ENCODE data around the gene PIK3R5. TPM values are rescaled to one million over a fixed set of nuclear protein-coding genes. Genes with fewer than 3 reads are reported as not detected.

The PIK3R5 gene
- total RNA-seq, 1 donor from 2014 or later = 2.1 TPM

- Histone ChIP-seq H3K27ac (ENCODE audit: low read depth, low read length) (no peak overlapping the region), H3K36me3 (ENCODE audit: control insufficient read depth in 3 of 3, insufficient read depth in 3 of 3, low read length in 3 of 3) (no peaks in the 10 kb centered on the region), H3K9me3 (ENCODE audit: control insufficient read depth in 3 of 3, low read length in 3 of 3) (peaks cover 0 to 2% (median 0%) of the 10 kb centered on the region in 3 donors), H3K9ac (ENCODE audit: low read depth in 1 of 3, low read length in 3 of 3) (no peak overlapping the region), H3K4me1 (ENCODE audit: control insufficient read depth in 3 of 3, insufficient read depth in 3 of 3, low read length in 3 of 3) (peaks cover 0 to 2% (median 0%) of the 10 kb centered on the region in 3 donors), H3K27me3 (ENCODE audit: control insufficient read depth in 3 of 3, insufficient read depth in 3 of 3, low read length in 3 of 3) (peaks cover 6 to 34% (median 29%) of the 10 kb centered on the region in 3 donors), H3K4me3 (ENCODE audit: low read length in 3 of 3) (no peak overlapping the region)
These were observed 49.0 kb downstream of the PIK3R5 start for GRCh38 chr17:8916466-8916865.

GRCh38 chr17:8914554-8914953 lies 51.0 kb downstream of the PIK3R5 start:
- Histone ChIP-seq H3K4me1 (ENCODE audit: control insufficient read depth in 3 of 3, insufficient read depth in 3 of 3, low read length in 3 of 3) (peaks cover 0 to 5% (median 0%) of the 10 kb centered on the region in 3 donors), H3K9ac (ENCODE audit: low read depth in 1 of 3, low read length in 3 of 3) (no peak overlapping the region), H3K27me3 (ENCODE audit: control insufficient read depth in 3 of 3, insufficient read depth in 3 of 3, low read length in 3 of 3) (peaks cover 6 to 50% (median 35%) of the 10 kb centered on the region in 3 donors)

DNA sequence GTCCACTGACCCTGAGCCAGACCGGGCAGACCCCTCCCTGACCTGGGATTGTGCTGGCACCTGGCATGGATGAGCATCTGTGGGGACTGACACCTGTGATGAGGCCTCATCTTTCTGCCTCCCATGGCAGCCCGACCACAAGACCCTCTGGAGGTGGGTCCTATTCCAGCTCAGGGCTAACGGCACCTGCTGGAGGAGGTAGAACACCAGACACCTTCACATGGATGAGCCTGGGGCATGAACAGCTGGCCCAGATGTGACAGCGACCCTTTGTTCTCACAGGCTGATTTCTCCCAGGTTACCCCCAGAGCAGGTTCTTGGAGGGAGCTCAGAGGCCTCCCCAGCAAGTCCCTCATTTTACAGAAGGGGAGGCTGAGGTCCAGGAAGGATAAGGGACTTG lies 51.6 kb downstream of the PIK3R5 start:
- Histone ChIP-seq H3K36me3 (ENCODE audit: control insufficient read depth in 3 of 3, insufficient read depth in 3 of 3, low read length in 3 of 3) (no peaks in the 10 kb centered on the region), H3K9ac (ENCODE audit: low read depth in 1 of 3, low read length in 3 of 3) (no peak overlapping the region), H3K4me1 (ENCODE audit: control insufficient read depth in 3 of 3, insufficient read depth in 3 of 3, low read length in 3 of 3) (peaks cover 0 to 5% (median 0%) of the 10 kb centered on the region in 3 donors), H3K27me3 (ENCODE audit: control insufficient read depth in 3 of 3, insufficient read depth in 3 of 3, low read length in 3 of 3) (peaks cover 6 to 53% (median 35%) of the 10 kb centered on the region in 3 donors), H3K27ac (ENCODE audit: low read depth, low read length) (no peak overlapping the region), H3K9me3 (ENCODE audit: control insufficient read depth in 3 of 3, low read length in 3 of 3) (peaks cover 0 to 2% (median 0%) of the 10 kb centered on the region in 3 donors), H3K4me3 (ENCODE audit: low read length in 3 of 3) (no peak overlapping the region)

More at GRCh38 chr17:8914554-8914953, 51.0 kb downstream of the PIK3R5 start:
- H3K4me3 ChIP-seq (ENCODE audit: low read length in 3 of 3) = no peak overlapping the region
- peaks cover 0 to 2% (median 0%) of the 10 kb centered on the region in 3 donors for H3K9me3 ChIP-seq (ENCODE audit: control insufficient read depth in 3 of 3, low read length in 3 of 3)
- no peaks in the 10 kb centered on the region for H3K36me3 ChIP-seq (ENCODE audit: control insufficient read depth in 3 of 3, insufficient read depth in 3 of 3, low read length in 3 of 3)
- H3K27ac ChIP-seq (ENCODE audit: low read depth, low read length) = no peak overlapping the region

- Histone ChIP-seq H3K9ac (ENCODE audit: low read depth in 1 of 3, low read length in 3 of 3) (no peak overlapping the region), H3K4me3 (ENCODE audit: low read length in 3 of 3) (no peak overlapping the region), H3K27ac (ENCODE audit: low read depth, low read length) (no peak overlapping the region), H3K36me3 (ENCODE audit: control insufficient read depth in 3 of 3, insufficient read depth in 3 of 3, low read length in 3 of 3) (no peaks in the 10 kb centered on the region), H3K9me3 (ENCODE audit: control insufficient read depth in 3 of 3, low read length in 3 of 3) (no peaks in the 10 kb centered on the region), H3K27me3 (ENCODE audit: control insufficient read depth in 3 of 3, insufficient read depth in 3 of 3, low read length in 3 of 3) (peaks cover 6 to 57% (median 35%) of the 10 kb centered on the region in 3 donors), H3K4me1 (ENCODE audit: control insufficient read depth in 3 of 3, insufficient read depth in 3 of 3, low read length in 3 of 3) (peaks cover 0 to 5% (median 0%) of the 10 kb centered on the region in 3 donors)
These were observed 52.4 kb downstream of the PIK3R5 start for GRCh38 chr17:8913091-8913490.

GRCh38 chr17:8912084-8912981 lies 53.2 kb downstream of the PIK3R5 start:
- H3K27me3 ChIP-seq (ENCODE audit: control insufficient read depth in 3 of 3, insufficient read depth in 3 of 3, low read length in 3 of 3) = peaks cover 6 to 57% (median 35%) of the 10 kb centered on the region in 3 donors
- H3K4me1 ChIP-seq (ENCODE audit: control insufficient read depth in 3 of 3, insufficient read depth in 3 of 3, low read length in 3 of 3) = peaks cover 0 to 5% (median 0%) of the 10 kb centered on the region in 3 donors
- H3K36me3 ChIP-seq (ENCODE audit: control insufficient read depth in 3 of 3, insufficient read depth in 3 of 3, low read length in 3 of 3) = no peaks in the 10 kb centered on the region
- no peak overlapping the region for H3K9ac ChIP-seq (ENCODE audit: low read depth in 1 of 3, low read length in 3 of 3)
- no peaks in the 10 kb centered on the region for H3K9me3 ChIP-seq (ENCODE audit: control insufficient read depth in 3 of 3, low read length in 3 of 3)
- no peak overlapping the region for H3K4me3 ChIP-seq (ENCODE audit: low read length in 3 of 3)
- H3K27ac ChIP-seq (ENCODE audit: low read depth, low read length) = no peak overlapping the region

GRCh38 chr17:8910969-8911604 lies 54.4 kb downstream of the PIK3R5 start:
- peaks cover 0 to 5% (median 0%) of the 10 kb centered on the region in 3 donors for H3K4me1 ChIP-seq (ENCODE audit: control insufficient read depth in 3 of 3, insufficient read depth in 3 of 3, low read length in 3 of 3)
- H3K9ac ChIP-seq (ENCODE audit: low read depth in 1 of 3, low read length in 3 of 3) = no peak overlapping the region
- H3K9me3 ChIP-seq (ENCODE audit: control insufficient read depth in 3 of 3, low read length in 3 of 3) = no peaks in the 10 kb centered on the region
- no peak overlapping the region for H3K4me3 ChIP-seq (ENCODE audit: low read length in 3 of 3)
- peaks cover 6 to 57% (median 35%) of the 10 kb centered on the region in 3 donors for H3K27me3 ChIP-seq (ENCODE audit: control insufficient read depth in 3 of 3, insufficient read depth in 3 of 3, low read length in 3 of 3)
- no peaks in the 10 kb centered on the region for H3K36me3 ChIP-seq (ENCODE audit: control insufficient read depth in 3 of 3, insufficient read depth in 3 of 3, low read length in 3 of 3)
- H3K27ac ChIP-seq (ENCODE audit: low read depth, low read length) = no peak overlapping the region

GRCh38 chr17:8909586-8910270 lies 55.8 kb downstream of the PIK3R5 start:
- Histone ChIP-seq H3K9ac (ENCODE audit: low read depth in 1 of 3, low read length in 3 of 3) (no peak overlapping the region), H3K4me3 (ENCODE audit: low read length in 3 of 3) (no peak overlapping the region), H3K27ac (ENCODE audit: low read depth, low read length) (no peak overlapping the region), H3K9me3 (ENCODE audit: control insufficient read depth in 3 of 3, low read length in 3 of 3) (no peaks in the 10 kb centered on the region), H3K36me3 (ENCODE audit: control insufficient read depth in 3 of 3, insufficient read depth in 3 of 3, low read length in 3 of 3) (no peaks in the 10 kb centered on the region), H3K4me1 (ENCODE audit: control insufficient read depth in 3 of 3, insufficient read depth in 3 of 3, low read length in 3 of 3) (peaks cover 0 to 5% (median 0%) of the 10 kb centered on the region in 3 donors), H3K27me3 (ENCODE audit: control insufficient read depth in 3 of 3, insufficient read depth in 3 of 3, low read length in 3 of 3) (peaks cover 5 to 53% (median 30%) of the 10 kb centered on the region in 3 donors)

GRCh38 chr17:8905331-8905730 lies 60.2 kb downstream of the PIK3R5 start:
- H3K36me3 ChIP-seq (ENCODE audit: control insufficient read depth in 3 of 3, insufficient read depth in 3 of 3, low read length in 3 of 3) = no peaks in the 10 kb centered on the region
- H3K9ac ChIP-seq (ENCODE audit: low read depth in 1 of 3, low read length in 3 of 3) = no peak overlapping the region
- peaks cover 0 to 33% (median 0%) of the 10 kb centered on the region in 3 donors for H3K27me3 ChIP-seq (ENCODE audit: control insufficient read depth in 3 of 3, insufficient read depth in 3 of 3, low read length in 3 of 3)
- no peak overlapping the region for H3K4me3 ChIP-seq (ENCODE audit: low read length in 3 of 3)
- H3K9me3 ChIP-seq (ENCODE audit: control insufficient read depth in 3 of 3, low read length in 3 of 3) = no peaks in the 10 kb centered on the region
- H3K27ac ChIP-seq (ENCODE audit: low read depth, low read length) = no peak overlapping the region
- no peaks in the 10 kb centered on the region for H3K4me1 ChIP-seq (ENCODE audit: control insufficient read depth in 3 of 3, insufficient read depth in 3 of 3, low read length in 3 of 3)

DNA sequence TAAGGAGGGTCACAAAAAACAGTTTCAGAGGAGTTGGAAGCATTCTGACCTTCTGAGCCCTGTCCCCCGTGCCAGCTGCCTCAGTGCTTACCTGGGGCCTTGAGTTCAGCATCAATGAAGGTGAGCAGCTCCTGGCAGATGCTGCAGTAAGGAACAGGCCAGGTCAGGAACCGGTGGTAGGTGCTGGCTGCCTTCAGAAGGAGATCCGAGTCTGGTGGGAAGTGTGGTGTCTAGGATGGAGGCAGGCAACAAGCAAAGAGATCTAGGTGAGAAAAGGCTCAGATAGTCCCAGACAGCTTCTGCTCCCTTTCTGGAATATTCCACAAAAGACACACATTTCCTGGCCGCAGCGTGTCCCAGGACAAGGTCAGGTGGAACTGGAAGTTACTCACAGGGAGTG lies 60.8 kb downstream of the PIK3R5 start:
- Histone ChIP-seq H3K9ac (ENCODE audit: low read depth in 1 of 3, low read length in 3 of 3) (no peak overlapping the region), H3K27ac (ENCODE audit: low read depth, low read length) (no peak overlapping the region), H3K9me3 (ENCODE audit: control insufficient read depth in 3 of 3, low read length in 3 of 3) (no peaks in the 10 kb centered on the region), H3K4me1 (ENCODE audit: control insufficient read depth in 3 of 3, insufficient read depth in 3 of 3, low read length in 3 of 3) (no peaks in the 10 kb centered on the region), H3K4me3 (ENCODE audit: low read length in 3 of 3) (no peak overlapping the region), H3K27me3 (ENCODE audit: control insufficient read depth in 3 of 3, insufficient read depth in 3 of 3, low read length in 3 of 3) (peaks cover 0 to 29% (median 0%) of the 10 kb centered on the region in 3 donors), H3K36me3 (ENCODE audit: control insufficient read depth in 3 of 3, insufficient read depth in 3 of 3, low read length in 3 of 3) (no peaks in the 10 kb centered on the region)

Data from skeletal muscle tissue (tissue), 4 donors.